Astrocyte of the hippocampus (primary cell): ENCODE results near the gene KLF2.

ENCODE experiments used
- DNase-seq: peaks from one replicate; pipeline ENCODE4 v3.0.0; 2011; ENCODE audit warnings: low read depth, low spot score

KLF2 gene

DNA sequence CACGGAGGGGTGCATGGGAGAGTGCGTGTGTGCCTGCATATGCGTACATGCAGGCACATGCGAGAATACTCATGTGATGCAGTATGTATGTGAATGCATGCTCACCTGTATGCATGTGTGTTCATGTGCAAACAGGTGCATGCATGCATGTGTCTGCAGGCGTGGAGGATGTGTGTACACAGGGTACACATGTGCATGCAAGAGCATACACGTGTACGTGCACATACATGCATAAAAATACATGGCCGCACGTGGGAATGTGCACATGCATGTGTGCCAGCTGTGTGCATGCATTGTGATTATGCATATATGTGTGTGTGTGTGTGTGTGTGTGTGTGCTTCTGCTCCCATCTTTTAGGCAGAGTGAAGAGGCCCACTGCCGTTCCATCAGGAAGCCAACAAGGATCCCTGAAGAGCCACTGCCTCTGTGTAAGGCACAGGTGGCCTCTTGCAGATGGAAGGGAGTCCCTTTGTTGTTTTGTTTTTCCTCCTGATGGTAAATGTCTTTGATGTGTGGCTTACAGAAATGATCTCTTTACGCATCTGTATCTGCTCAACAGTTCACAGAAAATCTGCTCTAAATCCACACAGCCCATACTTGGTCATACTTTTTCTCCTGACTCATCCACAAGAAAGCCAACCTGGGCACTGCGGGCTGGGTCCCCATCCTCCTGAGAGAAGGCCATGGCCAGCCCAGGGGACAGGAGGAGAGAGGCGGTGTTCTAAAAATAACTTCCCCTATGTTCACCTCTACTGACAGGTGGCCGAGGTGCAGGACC lies 50.7 kb downstream of the KLF2 start:
- no peak for DNase-seq

DNA sequence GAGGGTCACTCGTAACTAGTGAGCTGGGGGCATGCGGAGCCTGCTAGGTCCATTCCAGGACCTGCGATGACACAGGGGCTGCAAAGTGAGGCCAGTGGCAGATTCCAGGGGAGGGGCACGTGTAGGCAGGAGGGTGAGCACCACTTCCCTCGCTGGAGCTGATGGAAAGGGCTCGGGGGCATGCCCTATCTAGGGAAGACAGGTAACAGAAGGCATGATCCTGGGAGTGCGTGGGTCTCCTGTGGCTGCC lies 51.2 kb downstream of the KLF2 start:
- DNase-seq: no peak

DNA sequence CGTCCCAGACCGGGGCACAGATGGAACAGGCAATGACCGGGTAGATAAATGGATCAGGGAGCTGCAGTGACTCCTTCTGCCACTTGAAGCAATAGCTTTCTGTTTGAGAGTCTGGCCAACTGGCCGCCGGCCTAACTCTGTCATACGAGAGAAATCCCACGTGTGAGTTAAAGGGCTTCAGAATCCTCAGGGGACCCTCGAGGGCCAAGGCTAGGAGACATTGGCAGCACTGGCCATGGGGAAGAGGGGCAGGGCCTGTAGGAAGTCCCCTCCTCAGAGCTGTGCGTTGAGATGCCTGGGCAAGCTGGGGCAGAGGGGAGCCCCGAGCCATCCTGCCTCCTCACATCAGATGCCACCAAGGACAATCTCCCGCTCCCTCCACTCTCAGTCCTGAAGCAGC lies 51.6 kb downstream of the KLF2 start:
- DNase-seq: no peak

DNA sequence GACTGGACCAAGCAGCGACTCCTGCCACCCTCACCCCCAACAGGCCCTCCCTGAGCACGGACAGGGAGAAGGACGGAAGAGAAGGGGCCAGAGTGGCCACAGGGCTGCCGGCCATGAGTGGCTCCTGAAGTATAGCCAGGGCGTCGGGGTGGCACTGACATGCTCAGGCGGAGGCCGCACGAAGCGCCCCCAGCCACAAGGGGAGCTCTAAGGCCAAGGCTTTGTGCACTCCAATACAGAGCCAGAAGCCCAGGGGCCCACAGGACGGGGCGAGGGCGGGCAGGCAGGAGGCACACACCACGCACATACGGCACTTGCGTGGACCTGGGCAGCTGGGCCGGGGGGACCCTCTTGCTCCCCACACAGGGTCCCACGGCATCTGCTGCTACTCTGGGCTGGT lies 52.0 kb downstream of the KLF2 start:
- DNase-seq: peak; percentile 23

DNA sequence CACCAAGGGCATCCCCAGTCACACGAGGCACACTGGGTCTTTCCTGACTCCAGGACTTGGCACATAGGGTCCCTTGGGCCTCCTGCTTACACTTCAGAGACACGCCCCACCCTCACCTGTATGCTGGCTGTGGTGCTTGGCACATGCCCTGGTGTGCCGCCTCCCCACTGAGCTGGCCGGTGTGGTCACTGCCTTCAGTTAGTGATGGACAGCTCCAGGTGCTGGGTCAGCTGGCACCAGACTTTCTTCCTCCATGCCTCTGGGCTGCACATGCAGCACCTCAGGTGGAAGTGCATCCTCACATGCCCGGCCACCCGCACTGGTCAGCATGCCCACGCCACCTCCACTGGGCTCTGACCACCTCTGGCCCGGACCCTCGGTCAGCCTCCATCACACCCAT lies 52.9 kb downstream of the KLF2 start:
- DNase-seq: no peak
